Glutamatergic neuron (in vitro differentiated cells): ENCODE results near the gene BPIFB6. TPM values are rescaled to one million over a fixed set of nuclear protein-coding genes. Genes with fewer than 3 reads are reported as not detected.

Source experiments
- DNase-seq: peaks from one replicate; pipeline ENCODE4 v3.0.0; 2022
- H3K27ac Mint-ChIP-seq: one replicate; pipeline ENCODE4 v1.8.0; 2020; ENCODE audit warnings: mild to moderate bottlenecking, mixed read lengths, inconsistent platforms; ENCODE audit not compliant: unreplicated experiment
- H3K27me3 Mint-ChIP-seq: one replicate; pipeline ENCODE4 v1.8.0; 2020; ENCODE audit warnings: mild to moderate bottlenecking, moderate library complexity, mixed read lengths, inconsistent platforms; ENCODE audit not compliant: unreplicated experiment
- H3K36me3 Mint-ChIP-seq: one replicate; pipeline ENCODE4 v1.8.0; 2020; ENCODE audit warnings: mild to moderate bottlenecking, mixed read lengths, inconsistent platforms; ENCODE audit not compliant: unreplicated experiment
- H3K4me1 Mint-ChIP-seq: one replicate; pipeline ENCODE4 v1.8.0; 2020; ENCODE audit warnings: mild to moderate bottlenecking, low read depth, mixed read lengths, inconsistent platforms; ENCODE audit not compliant: unreplicated experiment
- H3K4me3 Mint-ChIP-seq: one replicate; pipeline ENCODE4 v1.8.0; 2020; ENCODE audit warnings: mild to moderate bottlenecking, mixed read lengths, inconsistent platforms; ENCODE audit not compliant: unreplicated experiment
- H3K9me3 Mint-ChIP-seq: one replicate; pipeline ENCODE4 v1.8.0; 2020; ENCODE audit warnings: mild to moderate bottlenecking, moderate library complexity, mixed read lengths, inconsistent platforms; ENCODE audit not compliant: unreplicated experiment
- CTCF ChIP-seq: fragments of 200-600 bp; sonication (generic); IDR thresholded peaks from one replicate; pipeline ENCODE4 v1.5.0; 2021; ENCODE audit not compliant: partially characterized antibody, unreplicated experiment
- total RNA-seq: library from RNA; stranded (reverse); fragmentation: NEBNext Ultra II Directional; extraction: Animal tissue kit (Norgen Biotek cat#: 25700); gene quantifications from one replicate; pipeline ENCODE4 v1.2.1, GENCODE V29; 2021; ENCODE audit not compliant: unreplicated experiment

The BPIFB6 gene
- total RNA-seq, 1 donor from 2014 or later, result not detected

- no peak overlapping the region for H3K4me3 Mint-ChIP-seq
- H3K4me1 Mint-ChIP-seq, result no peaks in the 10 kb centered on the region
- DNase-seq, result no peak
- no peak overlapping the region for H3K27ac Mint-ChIP-seq
- peaks cover 1% of the 10 kb centered on the region for H3K27me3 Mint-ChIP-seq
- peaks cover 2% of the 10 kb centered on the region for H3K9me3 Mint-ChIP-seq
- peaks cover 4% of the 10 kb centered on the region for H3K36me3 Mint-ChIP-seq
- no peak for TF ChIP-seq CTCF
These were observed 31.7 kb upstream of the BPIFB6 start for GRCh38 chr20:32999603-33000250.

- Mint-ChIP-seq H3K36me3 (no peaks in the 10 kb centered on the region), H3K4me3 (no peak overlapping the region), H3K4me1 (no peaks in the 10 kb centered on the region), H3K27ac (no peak overlapping the region), H3K27me3 (peaks cover 1% of the 10 kb centered on the region), H3K9me3 (peaks cover 2% of the 10 kb centered on the region)
- no peak for TF ChIP-seq CTCF
- no peak for DNase-seq
These were observed 30.5 kb upstream of the BPIFB6 start for GRCh38 chr20:33000802-33001466.

- TF ChIP-seq CTCF, result no peak
- Mint-ChIP-seq H3K27me3 (peaks cover 1% of the 10 kb centered on the region), H3K9me3 (peaks cover 2% of the 10 kb centered on the region), H3K36me3 (no peaks in the 10 kb centered on the region), H3K4me1 (no peaks in the 10 kb centered on the region), H3K27ac (no peak overlapping the region), H3K4me3 (no peak overlapping the region)
- no peak for DNase-seq
These were observed 29.2 kb upstream of the BPIFB6 start for GRCh38 chr20:33002087-33002808.

GRCh38 chr20:33004141-33004751 is 27.2 kb upstream of the BPIFB6 start, which contains the start of gene SUN5:
TSS of gene SUN5 (minus strand) at chr20:33004433. CDS start at chr20:33004340, 93 bp downstream.
- H3K4me3 Mint-ChIP-seq, result no peak within 1 kb of the TSS
- no peaks in the 10 kb centered on the region for H3K36me3 Mint-ChIP-seq
- peaks cover 1% of the 10 kb centered on the region for H3K27me3 Mint-ChIP-seq
- no peaks in the 10 kb centered on the region for H3K4me1 Mint-ChIP-seq
- DNase-seq, result no peak
- no peak within 1 kb of the TSS for H3K27ac Mint-ChIP-seq
- H3K9me3 Mint-ChIP-seq, result peaks cover 4% of the 10 kb centered on the region
- TF ChIP-seq CTCF, result no peak
